Stimulated activated CD8-positive, alpha-beta memory T cell treated with anti-CD3 and anti-CD28 coated beads, Interleukin-4, amount 100 ng/mL, for 48 hours (primary cell): ENCODE measurements around the gene MDFI.

Experiments used
- DNase-seq: peaks from one replicate; pipeline ENCODE4 v3.0.0-alpha.2; 2020

The MDFI gene

DNA sequence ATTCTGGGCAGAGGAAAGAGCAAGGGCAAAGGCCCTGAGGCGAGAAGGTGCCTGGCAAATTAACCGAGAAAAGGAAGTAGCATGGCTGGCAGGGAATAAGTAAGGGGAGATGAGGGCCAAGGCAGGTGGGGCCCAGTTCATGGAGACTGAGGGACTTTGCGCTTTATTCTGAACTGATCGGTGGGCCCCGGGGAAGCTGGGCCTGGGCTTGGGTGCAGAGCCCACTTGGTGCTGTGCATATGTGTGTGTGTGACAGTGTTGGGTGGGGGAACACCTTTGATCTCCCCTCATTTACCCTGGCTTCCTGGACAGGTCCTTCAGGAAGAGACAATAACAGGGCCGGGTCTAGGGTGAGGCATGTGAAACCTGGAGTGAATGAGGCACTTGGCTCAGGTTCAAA is 2.9 kb upstream of the MDFI start:
- DNase-seq, result no peak

DNA sequence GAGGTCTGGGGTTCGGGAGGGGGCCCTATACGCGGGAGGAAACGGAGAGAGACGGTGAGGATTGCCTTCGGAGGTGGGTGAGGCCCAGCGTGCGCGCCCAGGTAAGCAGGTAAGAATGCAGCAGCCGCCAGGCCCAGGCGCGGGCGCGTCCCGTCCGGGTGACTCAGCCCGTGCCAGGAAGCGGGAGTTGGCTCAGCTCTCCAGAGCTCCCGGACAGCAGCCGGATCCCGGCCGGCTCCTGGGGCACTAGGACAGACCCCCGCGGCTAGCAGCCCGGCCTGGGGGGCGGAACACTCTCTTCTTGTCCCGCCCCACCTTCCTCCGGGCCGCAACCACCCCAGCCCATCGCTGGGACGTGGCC is 1.5 kb upstream of the MDFI start:
- DNase-seq, result no peak

DNA sequence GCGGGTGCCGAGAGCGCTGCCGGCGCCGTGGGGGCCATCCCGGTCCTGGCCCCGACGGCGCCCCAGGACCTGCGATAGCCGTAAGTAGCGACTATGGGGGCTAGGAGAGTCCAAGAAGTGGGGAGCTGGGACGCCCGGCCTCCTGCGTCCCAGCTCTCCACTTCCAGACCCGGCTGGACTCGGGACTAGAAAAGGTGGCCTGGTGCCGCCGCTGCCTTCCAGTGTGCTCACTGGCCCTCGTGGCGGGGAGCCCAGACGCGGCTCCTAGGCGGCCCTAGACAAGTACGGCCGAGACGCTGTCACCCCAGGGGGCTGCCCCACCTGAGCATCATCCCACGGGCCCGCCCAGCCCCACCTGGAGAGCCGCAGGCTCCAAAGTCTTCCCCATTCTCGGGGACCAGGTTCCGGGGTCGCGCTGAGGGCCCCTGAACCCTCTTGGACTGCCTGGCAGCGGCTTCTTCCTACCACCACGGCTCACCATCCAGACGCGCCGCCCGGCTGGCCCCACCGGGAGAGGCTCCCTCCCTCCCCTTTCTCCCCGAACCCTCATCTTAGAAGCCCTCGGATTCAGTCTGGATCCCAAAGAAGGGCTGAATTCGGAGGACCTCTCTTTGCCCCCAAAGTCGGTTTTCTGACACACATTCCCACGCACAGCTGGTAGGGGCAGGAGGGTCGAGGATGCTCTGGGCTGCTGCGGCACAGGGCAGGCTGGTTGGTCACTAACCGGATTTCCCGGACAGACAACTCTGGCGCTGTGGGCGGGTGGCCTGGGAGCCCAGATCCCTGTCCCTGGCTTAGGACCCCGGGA is 870 bp upstream of the MDFI start:
- DNase-seq, result no peak

DNA sequence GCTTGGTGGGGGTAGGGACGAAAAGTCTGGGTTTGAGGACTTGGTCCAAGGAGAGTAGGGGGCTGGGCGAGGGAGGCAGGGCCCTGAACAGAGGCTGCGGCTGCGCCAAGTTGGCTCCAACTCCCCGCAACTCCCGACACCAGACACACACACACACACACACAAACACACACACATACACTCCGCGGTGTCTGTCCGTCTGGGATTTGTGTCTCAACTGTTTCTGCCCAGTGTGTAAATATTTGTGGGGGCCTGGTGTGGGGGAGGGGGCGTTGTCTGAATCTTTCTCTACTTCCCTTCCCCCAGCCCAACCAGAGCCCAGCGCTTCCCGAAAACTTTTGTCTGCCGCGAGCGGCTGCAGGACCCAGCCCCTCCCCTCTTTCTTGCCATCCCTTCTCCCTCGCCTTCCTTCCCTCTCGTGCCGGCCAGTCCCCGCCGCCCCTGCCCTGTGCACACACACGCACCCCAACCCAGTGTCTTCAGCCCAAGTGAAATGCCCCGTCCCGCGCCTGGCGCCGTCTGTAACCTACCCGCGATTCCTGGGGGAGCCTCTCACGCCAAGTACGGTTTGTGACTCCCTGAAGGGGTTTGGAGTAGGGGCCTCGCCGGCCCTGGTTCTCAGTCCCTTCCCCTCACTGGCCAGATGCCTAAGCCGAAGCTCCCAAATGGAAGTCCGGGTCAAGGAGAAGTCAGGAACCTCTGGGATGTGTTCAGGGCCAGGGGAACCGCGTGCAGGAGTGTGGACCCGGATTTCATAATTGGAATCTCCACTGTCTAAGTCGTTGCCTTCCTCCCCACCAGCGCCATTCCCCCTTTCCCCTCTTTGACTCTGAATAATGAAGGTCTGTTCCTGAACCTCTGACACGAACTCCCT is 904 bp downstream of the MDFI start:
- DNase-seq, result no peak

DNA sequence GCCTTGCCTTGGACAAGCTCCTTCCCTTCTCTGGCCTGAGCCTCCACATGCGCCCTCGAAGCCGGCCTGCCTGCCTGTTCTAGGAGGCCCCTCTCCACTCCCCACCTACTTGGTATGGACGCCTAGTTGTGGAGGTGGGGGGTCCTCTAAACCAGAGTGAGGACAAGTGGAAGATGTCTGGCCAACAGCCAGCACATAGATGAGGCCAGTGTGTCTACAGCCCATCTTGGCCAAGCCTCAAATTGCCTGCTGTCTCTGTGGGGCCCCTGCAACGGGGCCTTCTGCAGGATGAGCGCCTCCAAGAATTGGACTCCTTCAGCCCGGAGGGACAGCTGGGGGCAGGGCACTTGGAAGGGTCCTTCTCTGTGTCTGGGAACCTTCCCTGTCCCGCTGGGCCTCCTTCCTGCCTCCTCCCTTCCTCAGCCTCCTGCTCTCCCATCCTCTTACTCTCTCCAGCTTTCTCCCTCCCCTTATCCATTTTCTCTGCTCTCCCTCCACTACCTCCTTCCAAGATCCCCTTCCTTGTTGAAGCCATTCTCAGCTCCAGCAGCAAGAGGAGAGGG is 1.6 kb downstream of the MDFI start:
- no peak for DNase-seq

DNA sequence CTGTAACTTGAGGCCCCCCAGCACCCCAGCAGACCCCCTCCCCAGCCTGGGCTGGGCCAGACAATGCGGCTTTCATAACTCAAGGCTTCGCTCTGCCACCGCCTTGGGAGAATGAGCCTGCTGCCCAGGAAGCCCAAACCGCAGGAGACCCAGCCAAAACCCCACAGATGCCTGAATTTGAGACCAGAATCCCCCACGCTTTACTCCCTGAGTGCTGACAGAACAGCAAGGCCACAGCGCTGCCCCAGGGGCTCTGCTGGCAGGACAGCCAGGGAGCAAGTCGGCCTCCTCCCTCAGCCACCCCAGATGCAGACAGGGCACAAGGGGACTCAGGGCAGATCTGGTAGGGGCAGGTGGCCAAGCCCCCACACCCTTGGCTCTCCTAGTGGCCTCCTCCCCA is 2.2 kb downstream of the MDFI start:
- DNase-seq, result no peak

DNA sequence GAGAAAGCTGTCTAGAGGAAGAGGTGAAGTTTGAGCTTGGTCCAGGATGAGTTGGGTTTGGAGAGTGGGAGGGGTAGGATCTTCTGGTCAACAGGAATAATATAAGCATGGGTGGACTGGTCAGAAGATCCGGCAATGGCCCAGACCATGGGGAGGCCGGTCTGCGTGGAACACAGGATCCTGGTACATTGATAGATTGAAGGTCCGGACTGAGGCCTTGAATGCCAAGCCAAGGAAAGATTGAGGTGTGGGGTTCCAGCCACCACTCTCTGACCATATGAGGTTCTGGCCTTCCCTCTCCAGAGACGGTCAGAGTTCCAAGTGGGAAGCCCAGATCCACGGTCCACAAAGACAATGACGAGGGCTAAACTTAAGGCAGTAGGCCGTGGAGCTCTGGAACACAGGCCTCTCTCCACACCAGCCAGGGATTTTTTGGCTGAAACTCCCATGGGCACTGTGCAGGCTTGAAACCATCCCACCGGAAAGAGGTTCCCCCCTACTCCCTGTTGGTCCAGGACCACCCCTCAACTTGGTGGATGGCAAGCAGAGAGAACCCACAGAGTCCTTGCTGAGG is 3.2 kb downstream of the MDFI start:
- no peak for DNase-seq

DNA sequence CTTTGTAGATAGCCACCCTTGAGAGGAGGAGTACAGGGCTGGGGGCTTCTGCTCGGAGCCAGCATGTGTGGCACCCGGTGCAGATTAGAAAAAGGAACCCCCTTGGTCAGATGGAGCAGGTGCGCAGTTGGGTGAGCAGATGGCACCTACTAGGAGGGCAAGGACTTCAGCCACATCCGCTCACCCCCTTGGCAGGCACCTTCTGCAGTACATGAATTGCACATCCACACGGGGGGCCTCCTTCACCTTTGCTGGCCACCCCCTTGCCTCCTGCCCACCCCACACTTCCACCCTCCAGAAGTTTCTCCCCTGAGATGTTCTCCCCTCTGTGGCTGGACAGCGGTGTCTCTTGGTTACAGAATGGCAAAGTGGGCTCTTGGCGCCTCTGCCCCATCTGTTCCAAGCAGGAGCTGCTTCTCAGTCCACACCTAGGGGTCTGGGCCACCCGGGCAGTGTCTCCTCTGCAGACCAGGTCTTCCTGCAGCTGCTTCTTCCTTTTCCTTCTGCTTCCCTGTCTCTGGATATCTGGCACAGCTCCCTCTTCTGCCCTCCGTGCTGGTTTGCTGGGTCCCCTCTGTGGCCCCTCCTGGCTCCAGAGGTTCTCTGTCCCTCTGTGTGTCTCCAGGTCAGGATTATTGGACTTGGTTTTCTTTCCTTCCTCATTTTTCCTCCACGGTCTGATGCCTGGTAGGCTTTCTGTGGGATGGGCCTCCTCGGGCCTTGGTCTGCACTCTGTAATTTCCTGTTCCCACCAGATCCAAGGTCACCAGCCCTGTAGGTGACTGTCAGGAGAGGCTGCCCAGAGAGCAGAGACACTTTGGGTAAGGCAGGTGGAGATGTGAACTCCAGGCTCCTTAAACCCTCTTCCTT is 4.1 kb downstream of the MDFI start:
- DNase-seq, result no peak

DNA sequence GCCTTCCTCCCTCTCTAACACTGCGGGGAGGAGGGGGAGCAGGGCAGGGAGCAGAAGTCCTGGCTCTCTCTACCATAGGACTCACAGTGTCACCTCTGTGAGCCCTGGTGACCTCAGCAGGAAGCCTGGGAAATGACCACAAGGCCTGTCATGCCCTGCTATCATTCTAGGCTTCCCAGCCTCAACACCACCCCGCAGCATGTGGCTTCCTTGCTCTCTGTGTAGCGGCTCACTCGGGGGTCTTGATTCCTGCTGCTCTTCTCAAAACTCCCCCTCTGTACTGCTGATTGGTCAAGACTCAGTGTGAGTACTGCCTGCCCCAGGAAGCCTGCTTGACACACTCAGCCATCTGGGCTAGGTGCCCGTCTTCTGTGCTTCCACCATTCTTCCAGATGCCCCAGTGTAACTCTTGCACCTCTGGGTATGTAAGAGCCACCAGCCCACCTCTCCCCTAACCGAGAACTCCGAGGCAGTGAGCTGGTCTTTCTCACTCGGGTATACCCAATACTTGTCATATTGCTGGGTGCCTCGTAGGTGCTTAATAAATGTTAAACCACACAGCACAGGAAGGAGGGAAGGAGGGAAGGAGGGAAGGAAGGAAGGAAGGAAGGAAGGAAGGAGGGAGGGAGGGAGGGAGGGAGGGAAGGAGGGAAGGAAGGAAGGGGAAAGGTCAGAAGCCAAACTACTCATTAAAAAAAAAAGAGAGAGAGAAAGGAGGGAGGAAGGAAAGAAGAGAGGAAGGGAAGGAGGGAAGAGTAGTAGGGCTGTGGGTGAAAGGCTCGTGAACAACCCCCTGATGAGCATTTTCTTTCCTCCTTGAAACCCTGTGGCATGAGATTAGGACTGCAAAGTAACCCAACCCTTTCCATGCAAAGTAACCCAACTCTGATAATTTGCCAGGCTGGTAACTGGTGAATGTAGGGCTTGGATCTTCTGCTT is 5.0 kb downstream of the MDFI start:
- DNase-seq, result no peak

DNA sequence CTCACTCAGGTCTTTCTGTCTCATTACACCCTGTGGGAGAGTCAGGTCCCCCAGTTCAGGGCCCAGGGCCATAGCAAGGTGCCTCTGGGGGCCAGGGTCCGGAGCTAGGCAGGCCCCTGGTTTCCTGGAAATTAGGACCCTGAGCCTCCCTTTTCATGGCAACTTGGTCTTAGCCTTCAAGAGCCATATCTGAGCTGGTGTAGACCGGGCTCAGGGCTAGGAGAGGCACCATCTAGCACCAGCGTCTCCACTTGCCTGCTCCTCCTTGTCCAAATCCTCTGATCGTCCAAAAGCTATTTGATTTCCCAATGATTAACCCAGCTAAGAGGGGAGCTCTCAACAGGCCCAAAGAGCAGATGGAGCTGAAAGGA is 5.6 kb downstream of the MDFI start:
- DNase-seq, result no peak

DNA sequence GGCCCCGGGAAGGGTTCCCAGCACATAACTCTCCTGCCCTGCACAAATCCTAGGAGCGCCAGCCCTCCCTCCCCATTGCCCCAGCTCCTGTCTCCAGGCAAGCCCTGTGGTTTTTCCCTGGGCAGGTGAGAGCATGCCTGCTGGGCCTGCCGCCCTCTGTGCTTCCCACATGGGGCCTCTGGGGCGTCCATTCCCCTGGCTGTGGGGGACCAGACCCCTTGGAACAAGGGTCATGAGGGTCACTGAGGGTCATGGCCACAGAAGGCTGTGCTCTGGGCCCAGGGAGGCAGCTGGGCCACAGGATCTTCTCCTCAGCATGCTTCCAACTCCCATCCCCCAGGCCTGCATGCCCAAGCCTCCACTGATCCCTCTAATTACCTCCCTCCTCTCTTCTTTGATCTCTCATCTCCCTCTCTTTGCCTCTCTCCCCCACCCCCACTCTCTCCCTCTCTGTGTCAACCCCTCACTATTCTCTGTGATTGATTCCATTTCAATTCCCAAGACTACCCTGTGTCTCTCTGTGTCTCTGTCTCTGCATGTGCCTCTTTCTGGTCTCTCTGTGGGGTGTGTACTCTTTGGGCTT is 6.1 kb downstream of the MDFI start:
- no peak for DNase-seq

DNA sequence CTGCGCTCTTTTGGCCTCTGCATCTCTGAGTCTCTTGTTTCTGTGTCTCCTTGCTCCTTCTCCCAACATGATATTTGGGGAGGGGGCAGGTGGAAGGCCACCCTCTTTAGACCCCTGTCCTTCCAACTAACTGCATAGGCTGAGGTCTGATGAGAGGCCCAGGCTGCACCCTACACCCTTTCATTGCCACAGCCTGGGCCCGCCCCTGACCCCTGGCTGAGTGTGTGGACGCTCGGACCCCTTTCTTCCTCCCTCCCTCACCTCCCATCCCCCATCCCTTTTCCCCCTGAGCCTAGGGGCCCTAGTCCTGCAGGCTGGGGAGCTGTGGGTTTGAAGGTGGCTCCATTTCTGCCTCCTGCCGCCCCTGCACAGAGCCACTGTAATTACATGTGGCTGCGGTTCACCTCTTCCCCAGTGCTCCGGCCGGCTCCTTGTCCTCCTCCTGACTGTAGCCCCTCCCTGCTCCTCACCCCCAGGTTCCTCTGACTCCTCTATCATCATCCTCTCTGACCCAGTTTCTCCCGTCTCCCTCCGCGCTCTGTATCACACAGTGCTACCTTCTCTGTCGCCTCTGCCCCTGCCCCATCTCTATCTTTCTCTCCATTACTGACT is 6.8 kb downstream of the MDFI start:
- DNase-seq, result no peak

DNA sequence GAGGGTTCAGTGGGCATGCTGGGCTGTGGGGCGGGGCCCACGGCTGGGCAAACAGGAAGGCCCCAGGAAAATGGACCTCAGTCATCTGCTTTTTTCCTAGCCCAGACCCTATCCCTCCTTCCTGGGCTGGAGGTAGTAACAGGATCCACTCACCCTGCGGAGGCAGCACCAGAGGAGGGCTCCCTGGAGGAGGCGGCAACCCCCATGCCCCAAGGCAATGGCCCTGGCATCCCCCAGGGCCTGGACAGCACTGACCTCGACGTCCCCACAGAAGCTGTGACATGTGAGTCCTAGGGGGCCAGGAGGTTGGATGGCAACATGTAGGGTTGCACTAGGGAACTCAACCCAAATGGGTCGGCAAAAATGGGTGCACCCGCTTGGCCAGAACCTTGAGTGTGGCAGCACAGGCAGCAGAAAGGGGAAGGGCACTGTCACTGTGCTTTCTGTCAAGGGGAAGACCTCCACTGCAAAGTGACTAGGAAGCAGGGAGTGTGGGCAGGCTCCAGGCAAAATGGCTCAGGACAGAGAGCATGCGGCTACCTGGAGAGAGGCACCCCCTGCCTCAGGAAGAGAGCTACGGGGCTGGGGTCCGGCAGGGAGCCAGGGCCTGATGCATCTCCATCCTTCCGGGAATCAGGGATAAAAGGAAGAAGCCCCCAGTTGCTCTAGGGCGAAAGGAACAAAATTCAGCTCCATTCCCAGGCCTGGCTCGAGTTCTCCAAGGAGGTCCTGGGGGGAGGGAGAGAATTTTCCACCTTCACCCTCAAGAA is 7.9 kb downstream of the MDFI start:
- DNase-seq, result no peak

DNA sequence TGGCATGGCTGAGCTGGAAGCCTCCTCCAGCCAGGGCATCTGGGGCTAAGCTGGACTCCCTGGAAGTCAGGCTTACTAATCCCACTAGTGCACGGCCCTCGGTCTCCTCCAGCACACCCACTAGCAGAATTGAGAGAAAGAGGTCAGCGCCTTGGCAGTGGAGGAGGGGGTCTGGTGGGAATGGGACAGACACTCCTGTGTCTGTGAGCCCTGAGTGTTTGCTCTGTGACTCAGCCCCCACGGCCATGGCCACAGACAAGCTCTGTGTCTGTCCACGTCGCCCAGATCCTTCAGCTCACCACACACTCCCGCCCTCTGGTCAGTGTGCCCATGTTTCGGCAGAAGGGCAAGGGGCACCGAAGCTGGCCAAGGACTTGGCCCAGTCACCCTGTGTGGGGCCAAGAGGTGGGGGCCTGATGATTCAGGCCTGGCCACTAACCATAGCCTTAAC is 8.8 kb downstream of the MDFI start:
- no peak for DNase-seq

DNA sequence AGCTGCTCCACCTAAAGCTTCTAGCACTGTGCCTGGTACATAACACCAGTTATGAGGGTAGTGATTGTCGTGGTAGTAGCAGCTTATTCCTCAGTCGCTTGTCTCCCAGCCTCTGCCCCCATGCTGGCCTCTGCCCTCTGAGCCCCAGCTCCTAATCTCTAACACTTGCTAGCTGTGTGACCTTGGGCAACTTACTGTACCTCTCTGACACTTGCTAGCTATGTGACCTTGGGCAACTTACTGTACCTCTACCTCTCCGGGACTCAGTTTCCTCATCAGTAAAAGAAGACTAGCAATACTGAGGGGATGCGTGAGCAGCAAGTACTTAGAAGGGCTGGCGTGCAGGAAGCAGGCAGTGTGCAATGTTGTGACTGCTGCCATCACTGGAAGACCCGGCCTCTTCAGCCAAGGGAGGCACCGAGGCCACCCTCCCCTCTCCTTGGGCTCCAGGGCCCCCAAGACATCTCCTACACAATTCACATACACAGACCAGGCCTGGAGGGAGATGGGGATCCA is 9.9 kb downstream of the MDFI start:
- no peak for DNase-seq

DNA sequence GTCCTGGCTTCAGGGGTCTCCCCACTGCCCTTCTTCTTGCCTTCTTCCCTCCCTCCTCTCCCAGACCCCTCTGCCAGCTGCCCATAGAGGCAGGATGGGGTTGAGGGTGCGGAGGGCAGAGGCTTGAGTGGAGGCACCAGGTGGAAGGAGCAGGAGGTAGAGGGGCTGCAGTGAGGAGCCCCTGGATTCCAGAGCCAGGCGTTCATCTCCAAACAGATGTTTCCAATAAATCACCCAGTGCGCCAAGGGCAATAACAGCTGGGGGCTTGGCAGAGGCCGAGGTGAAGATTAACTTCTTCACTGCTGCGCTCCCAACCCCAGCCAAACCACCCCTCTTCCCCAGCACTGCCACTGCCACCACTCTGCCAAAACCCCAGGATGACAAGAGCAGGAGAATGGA is 10.7 kb downstream of the MDFI start:
- DNase-seq, result no peak

DNA sequence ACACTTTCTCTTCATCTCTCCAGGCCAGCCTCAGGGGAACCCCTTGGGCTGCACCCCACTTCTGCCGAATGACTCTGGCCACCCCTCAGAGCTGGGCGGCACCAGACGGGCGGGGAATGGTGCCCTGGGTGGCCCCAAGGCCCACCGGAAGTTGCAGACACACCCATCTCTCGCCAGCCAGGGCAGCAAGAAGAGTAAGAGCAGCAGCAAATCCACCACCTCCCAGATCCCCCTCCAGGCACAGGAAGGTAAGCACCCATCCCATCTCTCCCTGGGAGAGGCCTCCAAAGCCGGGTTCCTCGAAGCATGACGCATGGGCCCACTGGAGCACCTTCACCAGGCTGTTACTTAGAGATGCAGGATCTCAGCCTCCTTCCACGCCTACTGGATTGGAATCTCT is 11.3 kb downstream of the MDFI start:
- DNase-seq, result no peak

DNA sequence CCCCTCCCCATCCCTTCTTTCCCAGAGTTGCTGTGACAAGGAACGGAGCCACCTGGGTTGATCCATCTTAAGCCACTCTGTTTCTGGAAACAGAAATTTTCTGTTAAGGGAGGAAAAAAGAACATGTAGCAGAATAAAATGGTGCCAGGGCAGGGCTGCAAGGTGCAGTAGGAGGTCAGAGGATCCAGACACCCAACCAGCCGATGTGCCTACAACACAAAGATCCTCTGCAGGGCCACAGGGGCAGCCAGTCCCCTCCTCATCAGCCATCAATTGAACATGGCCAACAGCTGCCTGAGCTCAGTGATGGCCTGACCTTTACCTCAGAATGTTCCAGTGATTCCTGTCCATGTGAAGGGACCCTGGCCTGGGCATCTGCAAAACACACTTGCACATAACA is 11.9 kb downstream of the MDFI start:
- DNase-seq, result no peak

DNA sequence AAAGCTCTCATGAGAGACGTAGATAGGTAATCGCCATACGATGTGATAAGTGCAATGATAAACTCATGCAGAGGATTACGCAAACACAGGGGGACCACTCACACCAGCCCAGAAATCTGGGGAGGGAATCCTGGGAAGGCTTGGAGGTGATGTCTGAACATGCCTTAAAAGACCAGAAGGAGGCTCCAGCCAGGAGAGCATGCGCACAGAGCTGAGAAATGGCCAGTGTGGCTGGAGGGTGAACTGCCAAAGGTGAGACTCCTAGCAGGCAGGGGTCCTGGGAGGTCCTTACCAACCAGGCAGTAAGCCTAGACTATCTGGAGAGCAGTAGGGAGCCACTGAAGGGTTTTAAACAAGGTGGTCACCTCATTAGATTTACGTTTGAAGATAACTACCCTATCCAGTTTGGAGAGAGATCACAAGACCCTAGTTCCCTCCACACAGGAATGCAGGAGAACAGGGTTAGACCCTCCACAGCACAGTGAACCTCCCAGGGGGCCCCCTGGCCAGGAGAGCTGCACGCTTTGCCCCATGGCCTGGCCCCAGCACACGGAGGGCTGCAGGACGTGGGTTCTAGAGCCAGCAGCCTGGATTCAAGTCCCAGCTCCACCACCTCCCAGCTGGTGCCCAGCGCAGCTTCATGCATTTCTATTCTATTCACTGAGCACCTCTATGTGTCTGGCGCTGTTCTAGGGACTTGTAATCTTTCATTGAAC is 13.1 kb downstream of the MDFI start:
- no peak for DNase-seq
